GM21515 (cell line): ENCODE data around the gene TAS2R38.
"Not testable (repeated sequence)": the region's sequence is repeated elsewhere in the genome, so short reads cannot be mapped to it uniquely, and the experiment has no call there.

ENCODE experiments used
- ATAC-seq: cut with Tn5 transposase; IDR thresholded peaks from one replicate; pipeline ENCODE4 v1.9.1; 2021; ENCODE audit not compliant: unreplicated experiment

TAS2R38 gene

DNA sequence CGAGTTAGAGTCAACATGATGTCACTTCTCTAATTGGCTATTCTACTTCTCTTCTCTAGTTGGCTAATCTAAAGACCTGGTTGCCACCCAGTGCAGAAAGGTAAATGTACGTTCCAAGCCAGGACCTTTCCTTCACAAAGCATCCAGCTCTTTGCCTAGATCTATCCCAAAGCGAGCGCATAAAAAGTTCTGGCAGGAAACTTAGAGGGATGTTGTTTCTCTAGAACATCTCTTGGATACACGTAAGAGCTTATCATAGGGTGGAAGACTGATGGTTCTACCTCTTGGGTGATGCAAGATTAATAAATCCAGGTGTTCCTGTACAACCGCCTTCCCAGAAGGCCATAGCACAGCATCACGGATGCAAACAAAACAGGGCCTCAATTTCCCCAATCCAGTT, at the start of gene TAS2R38:
TSS of gene TAS2R38 (minus strand) at position 101 of the 400 bp plus-strand sequence. CDS start at position 17, 84 bp downstream.
- no peak for ATAC-seq

- no peak for ATAC-seq
These were observed 44.6 kb upstream of the TAS2R38 start for GRCh38 chr7:142018154-142018553.

GRCh38 chr7:142017451-142017850, 43.9 kb upstream of the TAS2R38 start:
- ATAC-seq = no peak

DNA sequence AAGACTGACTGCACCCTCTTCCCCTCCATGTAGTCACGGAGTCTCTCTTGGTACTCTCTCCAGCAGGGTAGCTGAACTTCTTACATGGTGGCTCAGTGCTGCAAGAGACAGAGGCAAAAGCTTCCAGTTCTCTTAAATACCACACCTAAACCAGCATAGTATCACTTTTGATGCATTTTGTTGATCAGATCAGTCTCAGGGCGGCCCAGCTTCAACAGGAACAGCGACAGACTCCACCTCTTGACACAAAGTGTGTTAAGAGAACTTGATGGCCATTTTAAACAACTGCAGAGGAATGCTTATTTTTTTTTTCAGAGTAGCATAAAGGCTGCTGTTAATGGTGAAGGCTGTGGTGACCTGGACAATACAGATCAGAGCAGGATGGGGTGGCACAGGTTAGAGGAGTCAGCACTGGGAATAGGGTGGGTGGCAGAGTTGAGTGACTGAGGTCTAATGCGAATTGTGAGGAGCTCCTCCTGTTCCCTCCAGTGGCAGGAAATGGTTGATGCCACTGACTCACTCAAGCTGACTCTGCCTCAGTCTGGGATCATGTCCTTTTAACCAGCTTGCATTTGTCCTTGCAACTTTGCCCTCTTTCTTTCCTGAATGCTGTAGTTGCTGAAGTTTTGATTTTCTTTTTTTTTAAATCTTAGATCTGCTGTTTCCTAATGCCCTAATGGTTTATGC, 39.4 kb upstream of the TAS2R38 start:
- ATAC-seq = no peak

- ATAC-seq = no peak
These were observed 37.5 kb upstream of the TAS2R38 start for GRCh38 chr7:142010952-142011548.

- ATAC-seq = no peak
These were observed 35.6 kb upstream of the TAS2R38 start for GRCh38 chr7:142009187-142009586.

DNA sequence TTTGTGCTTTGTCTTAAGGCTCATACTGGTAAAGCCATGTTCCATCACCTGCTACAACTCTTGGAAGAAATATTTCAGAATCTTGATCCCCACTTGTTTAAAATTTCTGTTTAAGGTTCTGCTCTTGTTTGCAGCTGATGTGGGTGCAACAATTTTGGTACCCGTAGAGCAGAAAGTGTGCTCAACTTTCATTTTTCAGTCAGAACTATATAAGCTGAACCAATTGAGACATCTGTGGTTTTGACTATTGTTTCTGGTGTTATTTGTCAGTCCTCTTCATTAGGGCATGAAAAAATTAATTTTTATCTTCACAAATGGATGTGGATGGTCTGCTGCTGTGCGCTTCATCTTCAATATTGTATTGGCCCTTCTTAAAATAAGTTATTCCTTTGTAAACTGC, 33.0 kb upstream of the TAS2R38 start:
- ATAC-seq = no peak

DNA sequence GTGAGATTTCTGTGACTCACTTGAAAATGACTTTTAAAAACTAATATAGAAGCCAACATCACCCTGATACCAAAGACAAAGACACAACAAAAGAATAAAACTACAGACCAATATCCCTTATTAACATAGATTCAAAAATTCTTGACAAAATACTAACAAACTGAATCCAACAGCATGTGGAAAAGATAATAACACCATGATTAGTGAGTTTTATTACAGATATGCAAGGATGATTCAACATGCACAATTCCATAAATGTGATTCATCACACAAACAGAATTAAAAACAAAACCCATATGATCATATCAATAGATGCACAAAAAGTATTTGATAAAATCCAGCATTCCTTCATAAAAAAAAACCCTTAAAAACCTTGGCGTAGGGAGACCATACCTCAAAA, 28.6 kb upstream of the TAS2R38 start:
- no peak for ATAC-seq

GRCh38 chr7:142001163-142001874, 27.7 kb upstream of the TAS2R38 start:
- no peak for ATAC-seq

DNA sequence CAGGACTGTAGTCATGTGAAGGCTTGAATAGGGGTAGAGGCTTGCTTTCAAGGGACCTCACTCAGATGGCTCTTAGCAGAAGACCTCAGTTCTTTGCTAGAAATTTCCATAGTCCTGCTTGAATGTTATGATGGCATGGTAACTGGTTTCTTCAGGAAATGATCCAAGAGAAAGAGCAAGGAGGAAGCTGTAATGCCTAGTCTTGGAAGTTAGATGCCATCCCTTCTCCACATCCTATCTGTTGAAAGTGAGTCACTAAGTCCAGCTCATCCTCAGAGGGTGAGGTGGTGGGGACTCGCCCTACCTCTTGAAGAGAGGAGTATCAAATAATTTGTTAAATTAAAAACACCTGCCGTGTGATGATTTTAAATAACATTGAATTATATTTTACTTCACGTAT, 26.7 kb upstream of the TAS2R38 start:
- ATAC-seq = no peak

- no peak for ATAC-seq
These were observed 25.6 kb upstream of the TAS2R38 start for GRCh38 chr7:141999058-141999623.

DNA sequence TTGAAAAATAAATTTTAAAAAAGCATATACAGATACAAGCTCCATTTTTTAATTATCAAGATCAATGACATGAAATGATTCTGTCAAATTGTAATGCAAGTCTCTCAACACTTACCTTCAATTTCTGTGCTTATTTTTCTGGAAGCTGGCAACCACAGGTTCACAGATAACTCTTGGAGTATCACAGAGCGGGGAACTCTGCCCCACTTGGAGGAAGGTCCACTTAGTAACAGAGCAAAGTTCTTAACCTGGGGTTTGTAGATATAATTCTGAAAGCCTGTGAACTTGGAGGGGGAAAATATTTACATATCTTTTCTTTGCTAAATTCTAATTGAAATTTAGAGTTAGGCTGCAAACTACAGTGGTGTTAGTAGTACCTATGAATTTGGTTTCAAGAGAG, 19.8 kb upstream of the TAS2R38 start:
- ATAC-seq = no peak

DNA sequence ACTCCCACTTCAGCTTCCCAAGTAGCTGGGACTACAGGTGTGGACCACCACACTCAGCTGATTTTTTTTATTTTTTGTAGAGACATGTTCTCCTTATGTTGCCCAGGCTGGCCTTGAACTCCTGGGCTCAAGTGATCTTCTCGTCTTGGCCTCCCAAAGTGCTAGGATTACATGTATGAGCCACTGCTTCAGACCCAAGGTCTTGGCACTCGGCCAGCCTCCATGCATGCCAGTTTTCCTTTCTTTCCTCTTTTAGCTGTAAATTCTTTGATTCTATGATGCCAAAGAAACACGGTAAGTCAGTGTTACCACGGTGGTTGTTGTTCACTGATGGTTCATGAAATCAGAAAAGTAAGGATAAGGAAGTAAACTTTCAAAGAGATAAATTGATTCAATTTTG, 19.1 kb upstream of the TAS2R38 start:
- ATAC-seq = no peak

DNA sequence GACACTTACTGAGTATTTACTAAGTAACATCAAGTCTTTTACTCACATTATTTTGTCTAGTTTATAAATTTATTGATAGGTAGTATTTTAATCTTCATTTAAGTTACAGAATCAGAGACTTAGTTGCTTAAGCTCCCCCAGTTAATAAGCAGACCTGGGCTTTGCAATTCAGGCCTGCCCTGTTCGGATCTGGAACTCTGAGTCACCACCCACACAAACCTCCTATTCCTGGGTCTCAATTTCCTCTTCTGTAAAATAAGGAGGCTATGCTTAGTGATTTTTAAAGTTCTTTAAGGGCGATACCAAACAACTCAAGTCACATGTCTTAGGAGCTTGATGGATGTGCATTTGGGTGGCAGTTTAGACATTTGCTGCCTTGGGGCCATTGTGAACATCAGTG, 18.6 kb upstream of the TAS2R38 start:
- ATAC-seq = no peak

GRCh38 chr7:141991140-141991539, 17.6 kb upstream of the TAS2R38 start:
- no peak for ATAC-seq

GRCh38 chr7:141990011-141990725, 16.6 kb upstream of the TAS2R38 start:
- ATAC-seq = no peak

GRCh38 chr7:141987803-141988202, 14.2 kb upstream of the TAS2R38 start:
- ATAC-seq = not testable (repeated sequence)

DNA sequence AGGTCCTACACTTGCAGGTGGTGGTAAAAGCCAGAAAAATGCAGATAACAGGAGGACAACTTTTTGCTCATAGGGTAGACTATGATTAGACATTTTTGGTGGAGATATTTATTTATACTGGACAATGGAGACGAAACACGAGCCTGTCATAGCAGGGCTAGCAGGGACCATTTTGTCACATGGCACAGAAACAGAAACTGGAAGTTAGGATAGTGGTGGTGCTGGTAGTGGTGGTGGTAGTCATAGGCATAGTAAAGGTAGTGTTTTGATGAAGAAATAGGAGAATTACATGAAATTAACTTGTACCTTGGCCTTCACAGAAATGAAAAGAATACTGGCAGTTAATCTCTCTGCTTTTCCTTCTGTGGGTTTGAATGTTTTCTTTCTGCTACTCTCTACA, 13.3 kb upstream of the TAS2R38 start:
- ATAC-seq = no peak

- not testable (repeated sequence) for ATAC-seq
These were observed 12.4 kb upstream of the TAS2R38 start for GRCh38 chr7:141985926-141986325.

DNA sequence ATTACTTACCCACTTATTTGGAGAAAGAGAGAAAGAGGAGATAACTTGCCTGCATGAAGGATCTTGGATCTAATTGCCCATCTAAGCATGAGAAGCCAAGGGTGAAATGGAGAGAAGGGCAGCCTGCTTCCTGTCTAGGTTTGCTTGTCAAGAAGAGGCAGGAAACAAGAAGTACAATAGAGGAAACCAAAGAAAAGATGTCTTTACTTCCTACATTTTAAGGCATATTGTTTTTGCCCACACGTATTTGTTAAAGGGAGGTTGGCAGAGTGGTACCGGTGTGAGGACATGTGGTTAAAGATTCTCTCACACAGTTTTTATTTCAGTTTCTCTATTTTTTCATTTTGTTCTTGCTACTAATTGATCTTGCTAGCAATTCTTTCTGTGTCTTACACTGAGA, 6.0 kb upstream of the TAS2R38 start:
- no peak for ATAC-seq

- no peak for ATAC-seq
These were observed 4.8 kb upstream of the TAS2R38 start for GRCh38 chr7:141978351-141978750.
